Coronary artery (tissue), 2 donors: ENCODE results near the gene NPAS3.

Experiments used
- DNase-seq: peaks from one replicate; pipeline ENCODE4 v3.0.0-alpha.2; 2017; ENCODE audit warnings: low spot score
- H3K27ac ChIP-seq, 2 donors: fragments of 200-600 bp; sonication (generic); one replicate each; pipeline ENCODE4 v1.5.1; 2016 to 2019
- H3K4me3 ChIP-seq: fragments of 200-600 bp; sonication (generic); 2 replicates; pipeline ENCODE4 v1.5.1; 2016; ENCODE audit warnings: mild to moderate bottlenecking, moderate library complexity
- TF ChIP-seq, protein P1 (sequence below): fragments of 200-600 bp; sonication (generic); IDR thresholded peaks from one replicate; pipeline ENCODE4 v1.5.1; 2019; ENCODE audit warnings: antibody characterized with exemption

NPAS3 gene

DNA sequence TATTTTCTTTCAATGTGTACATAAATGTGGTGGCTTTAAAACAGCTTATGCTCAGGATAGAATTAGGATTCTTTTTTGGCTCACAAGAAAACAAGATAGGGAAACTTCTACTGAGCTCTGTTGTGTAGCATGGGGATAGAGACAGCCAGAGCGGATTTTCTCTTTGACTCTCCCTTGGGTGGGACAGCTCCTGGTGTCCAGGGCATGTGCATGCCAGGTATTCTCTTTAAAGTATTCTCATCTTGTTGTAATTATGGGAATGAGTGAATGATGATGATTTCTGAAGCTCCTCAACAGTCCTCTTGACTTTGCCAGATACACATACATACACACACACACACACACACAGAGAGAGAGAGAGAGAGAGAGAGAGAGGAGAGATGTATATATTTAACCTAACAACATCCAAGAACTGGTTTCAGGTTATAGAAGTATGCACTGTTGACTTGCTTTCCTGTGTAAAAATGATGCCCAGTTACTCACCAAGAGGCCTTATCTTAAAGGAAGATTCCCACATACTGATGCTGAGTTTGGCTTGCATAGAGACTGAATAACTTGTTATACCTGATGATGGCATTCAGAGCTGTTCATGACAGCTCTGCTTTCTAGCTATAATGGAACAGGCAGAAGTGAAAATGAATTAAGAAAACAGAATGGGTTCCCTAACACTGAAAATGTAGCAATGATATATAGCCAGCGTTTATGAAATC is 624.7 kb downstream of the NPAS3 start:
- TF ChIP-seq, protein P1, sequence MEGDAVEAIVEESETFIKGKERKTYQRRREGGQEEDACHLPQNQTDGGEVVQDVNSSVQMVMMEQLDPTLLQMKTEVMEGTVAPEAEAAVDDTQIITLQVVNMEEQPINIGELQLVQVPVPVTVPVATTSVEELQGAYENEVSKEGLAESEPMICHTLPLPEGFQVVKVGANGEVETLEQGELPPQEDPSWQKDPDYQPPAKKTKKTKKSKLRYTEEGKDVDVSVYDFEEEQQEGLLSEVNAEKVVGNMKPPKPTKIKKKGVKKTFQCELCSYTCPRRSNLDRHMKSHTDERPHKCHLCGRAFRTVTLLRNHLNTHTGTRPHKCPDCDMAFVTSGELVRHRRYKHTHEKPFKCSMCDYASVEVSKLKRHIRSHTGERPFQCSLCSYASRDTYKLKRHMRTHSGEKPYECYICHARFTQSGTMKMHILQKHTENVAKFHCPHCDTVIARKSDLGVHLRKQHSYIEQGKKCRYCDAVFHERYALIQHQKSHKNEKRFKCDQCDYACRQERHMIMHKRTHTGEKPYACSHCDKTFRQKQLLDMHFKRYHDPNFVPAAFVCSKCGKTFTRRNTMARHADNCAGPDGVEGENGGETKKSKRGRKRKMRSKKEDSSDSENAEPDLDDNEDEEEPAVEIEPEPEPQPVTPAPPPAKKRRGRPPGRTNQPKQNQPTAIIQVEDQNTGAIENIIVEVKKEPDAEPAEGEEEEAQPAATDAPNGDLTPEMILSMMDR, result no peak
- H3K27ac ChIP-seq, result no peak overlapping the region
- no peak for DNase-seq
- no peak overlapping the region for H3K4me3 ChIP-seq

DNA sequence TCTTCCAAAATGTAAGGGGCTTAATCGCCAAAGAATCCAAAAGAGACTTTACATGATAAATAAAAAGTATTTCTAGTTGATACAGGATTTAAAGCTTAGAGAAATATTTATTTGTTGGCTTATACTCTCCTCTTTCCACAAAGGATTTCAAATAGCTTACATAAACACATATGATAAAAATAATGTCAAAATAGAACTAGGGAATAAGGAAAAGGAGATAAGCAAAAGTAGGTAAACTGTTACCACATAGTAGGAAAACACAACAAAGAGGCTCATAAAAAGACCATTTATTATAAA is 625.2 kb downstream of the NPAS3 start:
- Histone ChIP-seq H3K27ac (no peak overlapping the region), H3K4me3 (no peak overlapping the region)
- TF ChIP-seq, protein P1, result no peak
- DNase-seq, result no peak

DNA sequence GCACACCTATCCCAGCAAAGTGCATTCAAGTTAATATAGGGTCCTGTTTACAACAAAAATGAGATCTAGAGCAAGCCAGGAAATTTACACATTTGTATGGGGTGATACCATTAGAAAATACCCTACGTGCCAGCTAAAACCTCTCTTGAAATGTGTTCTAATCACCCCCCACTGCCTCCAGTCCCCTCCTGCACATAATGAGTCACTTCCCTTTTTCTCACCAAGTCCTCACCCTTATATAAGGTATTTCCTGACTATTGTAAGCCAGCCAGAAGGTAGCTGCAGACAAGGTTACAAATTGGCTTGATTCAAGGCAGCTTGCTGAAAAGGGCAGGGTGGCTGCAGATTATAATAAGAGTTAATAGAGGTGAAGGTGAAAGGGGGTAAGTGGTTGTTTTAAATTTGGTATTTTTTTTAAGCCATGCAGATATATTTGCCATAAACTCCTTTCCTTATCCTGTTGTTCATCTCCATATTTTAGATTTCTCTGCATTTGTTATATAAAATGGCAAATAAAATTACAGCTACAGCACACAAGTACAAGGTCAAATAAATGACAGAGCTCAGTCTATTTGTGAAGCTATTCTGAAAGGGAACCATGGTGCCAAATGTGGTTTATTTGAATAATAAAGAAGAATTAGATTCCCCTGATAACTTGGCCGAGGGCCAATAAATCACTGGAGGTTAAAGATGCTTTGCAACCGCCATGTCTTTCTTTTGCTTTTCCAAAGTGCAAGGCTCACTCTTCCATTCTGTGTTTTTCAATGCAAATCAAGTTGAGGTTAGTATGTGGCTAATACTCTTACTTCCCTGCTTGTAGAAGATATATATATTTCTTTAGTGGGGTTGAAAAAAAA is 626.3 kb downstream of the NPAS3 start:
- H3K4me3 ChIP-seq, result no peak overlapping the region
- no peak for DNase-seq
- TF ChIP-seq, protein P1, result no peak
- H3K27ac ChIP-seq, result peak overlapping the region in 1 of 2 donors; percentile 19

DNA sequence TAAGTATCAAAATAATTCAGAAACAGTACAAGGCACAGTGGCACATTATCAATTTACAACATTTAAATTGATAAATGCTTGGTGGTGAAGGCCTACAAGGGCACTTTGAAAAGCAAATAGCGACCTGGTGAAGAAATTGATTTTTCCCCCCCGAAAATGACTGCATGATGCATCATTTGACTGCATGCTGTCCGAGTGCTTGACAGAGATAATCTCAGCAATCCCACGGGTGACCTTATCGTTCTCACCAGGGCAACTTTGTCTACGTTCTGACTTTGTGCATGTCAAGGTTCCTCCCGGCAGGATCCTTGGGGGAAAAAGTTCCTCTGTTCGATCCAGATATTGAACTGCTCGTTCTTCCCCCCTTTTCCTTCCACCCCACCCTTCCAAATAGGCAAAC is 627.4 kb downstream of the NPAS3 start:
- no peak overlapping the region for H3K4me3 ChIP-seq
- TF ChIP-seq, protein P1, result no peak
- H3K27ac ChIP-seq, result no peak overlapping the region
- DNase-seq, result no peak

DNA sequence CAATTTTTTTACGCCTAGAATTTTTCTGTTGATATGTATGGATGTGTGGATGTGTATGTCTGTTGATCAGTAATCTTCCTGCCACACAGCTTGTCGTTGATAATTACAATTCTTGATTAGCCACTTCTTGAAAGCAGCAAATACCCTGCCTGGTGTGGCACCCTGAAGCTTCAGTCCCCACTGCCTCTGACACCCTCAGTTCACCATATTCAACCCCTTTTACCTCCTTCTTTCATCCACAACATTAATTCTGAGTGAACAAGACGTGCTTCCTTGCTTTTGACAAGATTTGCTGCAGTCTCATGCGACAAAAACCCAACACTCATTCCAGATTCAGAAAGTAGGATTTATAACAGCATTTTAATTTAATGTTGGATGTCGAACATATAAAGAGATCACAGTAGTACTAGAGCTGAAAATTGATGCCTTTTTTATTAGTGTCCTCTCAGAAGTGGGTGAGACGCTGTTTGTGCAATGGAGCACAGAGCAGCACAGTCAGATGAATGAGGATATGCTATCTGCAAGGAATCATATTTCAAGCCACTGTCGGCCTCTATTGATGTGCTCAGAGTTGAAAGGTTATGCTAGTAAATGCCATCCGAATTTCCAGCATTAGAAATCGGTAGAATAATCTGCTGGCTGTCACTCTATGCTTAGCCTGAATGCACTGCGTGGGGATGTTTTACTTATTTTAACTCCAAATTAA is 628.5 kb downstream of the NPAS3 start:
- DNase-seq, result no peak
- Histone ChIP-seq H3K4me3 (no peak overlapping the region), H3K27ac (no peak overlapping the region)
- TF ChIP-seq, protein P1, result no peak

DNA sequence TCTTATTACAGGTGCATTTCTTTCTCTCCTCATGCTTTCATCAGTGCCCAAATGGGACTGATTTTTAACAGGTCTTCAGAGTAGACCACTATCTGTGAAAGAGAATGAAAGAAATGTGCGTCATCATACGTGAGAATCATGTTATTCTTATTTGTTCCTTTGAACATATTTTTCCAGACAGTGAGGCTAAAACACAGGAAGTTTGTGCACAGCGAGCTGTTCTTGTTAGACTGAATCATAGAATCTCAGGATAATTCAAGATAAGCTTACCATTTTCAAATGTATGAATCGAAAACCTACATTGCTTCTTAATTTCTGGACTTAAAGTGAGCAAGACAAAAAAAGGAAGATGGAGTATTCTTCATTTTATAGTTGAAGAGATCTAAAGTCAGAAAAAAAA is 629.1 kb downstream of the NPAS3 start:
- TF ChIP-seq, protein P1, result no peak
- Histone ChIP-seq H3K4me3 (no peak overlapping the region), H3K27ac (no peak overlapping the region)
- DNase-seq, result no peak
